GM19035 (cell line): Measurements from ENCODE around the gene VPS13D.

ENCODE experiments used
- ATAC-seq: cut with Tn5 transposase; IDR thresholded peaks from one replicate; pipeline ENCODE4 v1.9.1; 2021; ENCODE audit not compliant: unreplicated experiment

The VPS13D gene, protein sequence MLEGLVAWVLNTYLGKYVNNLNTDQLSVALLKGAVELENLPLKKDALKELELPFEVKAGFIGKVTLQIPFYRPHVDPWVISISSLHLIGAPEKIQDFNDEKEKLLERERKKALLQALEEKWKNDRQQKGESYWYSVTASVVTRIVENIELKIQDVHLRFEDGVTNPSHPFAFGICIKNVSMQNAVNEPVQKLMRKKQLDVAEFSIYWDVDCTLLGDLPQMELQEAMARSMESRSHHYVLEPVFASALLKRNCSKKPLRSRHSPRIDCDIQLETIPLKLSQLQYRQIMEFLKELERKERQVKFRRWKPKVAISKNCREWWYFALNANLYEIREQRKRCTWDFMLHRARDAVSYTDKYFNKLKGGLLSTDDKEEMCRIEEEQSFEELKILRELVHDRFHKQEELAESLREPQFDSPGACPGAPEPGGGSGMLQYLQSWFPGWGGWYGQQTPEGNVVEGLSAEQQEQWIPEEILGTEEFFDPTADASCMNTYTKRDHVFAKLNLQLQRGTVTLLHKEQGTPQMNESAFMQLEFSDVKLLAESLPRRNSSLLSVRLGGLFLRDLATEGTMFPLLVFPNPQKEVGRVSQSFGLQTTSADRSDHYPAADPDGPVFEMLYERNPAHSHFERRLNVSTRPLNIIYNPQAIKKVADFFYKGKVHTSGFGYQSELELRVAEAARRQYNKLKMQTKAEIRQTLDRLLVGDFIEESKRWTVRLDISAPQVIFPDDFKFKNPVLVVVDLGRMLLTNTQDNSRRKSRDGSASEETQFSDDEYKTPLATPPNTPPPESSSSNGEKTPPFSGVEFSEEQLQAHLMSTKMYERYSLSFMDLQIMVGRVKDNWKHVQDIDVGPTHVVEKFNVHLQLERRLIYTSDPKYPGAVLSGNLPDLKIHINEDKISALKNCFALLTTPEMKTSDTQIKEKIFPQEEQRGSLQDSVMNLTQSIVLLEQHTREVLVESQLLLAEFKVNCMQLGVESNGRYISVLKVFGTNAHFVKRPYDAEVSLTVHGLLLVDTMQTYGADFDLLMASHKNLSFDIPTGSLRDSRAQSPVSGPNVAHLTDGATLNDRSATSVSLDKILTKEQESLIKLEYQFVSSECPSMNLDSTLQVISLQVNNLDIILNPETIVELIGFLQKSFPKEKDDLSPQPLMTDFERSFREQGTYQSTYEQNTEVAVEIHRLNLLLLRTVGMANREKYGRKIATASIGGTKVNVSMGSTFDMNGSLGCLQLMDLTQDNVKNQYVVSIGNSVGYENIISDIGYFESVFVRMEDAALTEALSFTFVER (N-terminal part only)

DNA sequence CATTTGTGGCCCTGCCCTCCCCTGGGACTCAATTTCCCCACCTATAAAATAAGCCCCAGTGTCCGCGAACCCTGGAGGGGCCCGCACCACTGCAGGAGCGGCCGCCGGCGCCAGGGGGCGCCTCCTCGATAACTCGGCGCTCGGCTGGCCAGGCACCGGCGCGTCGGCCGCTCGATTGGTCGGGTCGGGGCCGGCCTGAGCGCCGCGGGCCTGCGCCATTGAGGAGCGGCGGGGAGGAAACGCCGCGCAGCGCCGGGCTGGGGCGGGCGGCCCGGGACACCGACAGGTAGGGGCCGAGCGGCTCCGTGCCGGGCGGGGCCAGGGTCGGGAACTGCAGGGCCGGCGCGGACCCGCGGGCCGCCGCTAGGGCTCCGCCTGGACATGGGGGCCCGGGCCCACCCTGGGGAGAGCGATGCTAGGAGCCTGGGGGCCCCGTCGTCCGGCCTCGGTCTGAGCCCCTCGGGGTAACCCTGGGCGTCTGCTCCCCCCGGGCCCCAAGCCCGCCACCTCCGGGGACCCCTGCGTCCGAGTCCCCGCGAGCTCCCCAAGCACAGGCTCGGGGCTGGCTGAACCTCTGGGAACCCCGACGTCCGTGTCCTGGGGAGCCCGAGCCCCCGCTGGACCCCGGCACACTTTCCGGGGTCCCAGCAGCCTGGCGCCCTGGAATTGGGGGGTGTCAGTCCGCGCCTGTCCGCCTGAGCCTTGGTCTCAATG lies at the start of gene VPS13D:
TSS of gene VPS13D (plus strand) at position 196 of the 714 bp plus-strand sequence. CDS start 4,237 bp downstream, outside the sequence.
- peak; percentile 77 for ATAC-seq

DNA sequence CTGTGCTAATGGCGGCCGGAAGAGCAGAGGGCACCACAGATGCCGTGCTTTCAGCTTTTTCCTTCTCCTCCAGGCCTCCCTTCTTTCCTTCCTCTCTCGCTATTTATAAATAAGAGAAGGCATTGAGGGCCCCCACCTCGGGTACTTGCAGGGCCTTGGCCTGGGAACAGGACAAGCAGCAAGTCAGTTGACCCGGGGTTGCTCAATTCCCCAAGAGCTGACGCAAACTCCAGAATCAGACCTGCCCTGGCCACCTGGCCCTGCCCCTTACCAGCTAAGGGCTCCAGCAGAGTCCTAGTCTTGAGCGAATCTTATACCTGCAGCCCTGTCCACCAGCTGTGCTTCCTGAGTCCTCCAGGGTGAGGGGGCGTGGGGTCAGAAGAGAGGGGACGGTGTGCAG lies 49.5 kb upstream of the VPS13D start:
- no peak for ATAC-seq

DNA sequence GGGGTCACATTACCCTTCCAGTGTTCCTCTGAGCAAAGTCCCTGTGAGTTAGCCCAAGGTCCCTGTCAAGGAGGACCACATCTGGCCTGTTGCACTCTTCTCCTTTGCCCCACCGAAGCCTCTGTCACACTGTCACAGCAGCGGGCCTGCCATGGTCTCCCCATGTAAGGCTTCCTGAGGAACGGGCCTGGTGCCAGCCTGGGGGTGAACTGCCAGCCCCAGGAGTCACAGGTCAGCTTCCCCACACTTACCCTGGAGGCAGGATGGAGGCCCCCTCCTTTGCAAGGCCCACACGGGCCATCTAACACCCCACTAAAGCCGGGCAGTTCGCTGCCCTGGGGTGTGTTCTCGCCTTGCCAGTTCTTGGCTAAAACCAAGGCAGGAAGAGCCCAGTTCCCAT lies 48.9 kb upstream of the VPS13D start:
- no peak for ATAC-seq

DNA sequence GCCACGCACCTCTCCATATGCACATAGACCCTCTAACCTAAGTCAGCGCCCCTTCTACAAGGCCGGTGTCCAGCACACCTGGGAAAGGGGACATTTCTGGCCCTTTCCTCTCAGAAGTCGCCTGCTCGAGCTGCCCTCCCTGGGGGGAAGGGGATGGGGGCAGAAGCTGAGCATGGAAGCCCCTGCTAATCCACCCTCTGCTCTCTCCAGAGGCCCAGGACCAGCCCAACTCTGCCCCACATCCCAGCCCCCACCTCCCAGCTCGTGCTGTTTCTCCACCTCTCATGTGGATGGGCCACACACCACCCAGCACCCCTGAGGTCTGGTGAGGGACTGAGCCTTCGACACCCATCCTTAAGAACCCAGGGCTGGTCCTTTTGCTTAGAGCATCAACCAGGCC lies 48.3 kb upstream of the VPS13D start:
- ATAC-seq, result no peak

DNA sequence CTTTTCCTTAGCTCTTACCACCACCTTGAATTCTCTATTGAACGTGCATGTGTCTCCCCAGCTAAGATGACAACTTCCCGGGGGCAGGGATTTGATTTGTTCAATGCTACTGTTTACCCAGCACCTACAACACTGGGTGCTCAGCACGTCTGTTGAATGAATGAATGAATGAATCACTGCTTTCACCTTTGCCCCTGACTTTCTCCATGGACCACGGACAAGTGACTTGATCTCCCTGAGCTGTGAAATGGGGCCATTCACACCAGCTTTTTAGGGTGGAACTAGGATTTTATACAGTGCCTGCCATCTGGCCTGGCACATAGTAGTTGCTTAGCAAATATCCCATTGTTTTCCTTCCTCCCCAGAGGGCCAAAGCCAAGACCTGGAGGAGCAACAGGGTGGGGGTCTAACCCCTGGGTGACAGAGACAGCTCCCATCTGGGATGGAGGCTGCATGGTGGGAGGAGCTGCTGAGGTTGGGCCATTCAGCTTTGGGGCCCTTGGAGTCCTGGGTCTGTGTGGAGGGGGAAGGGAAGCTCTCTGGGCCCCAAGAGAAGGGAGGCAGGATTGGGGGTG lies 47.3 kb upstream of the VPS13D start:
- ATAC-seq, result no peak

DNA sequence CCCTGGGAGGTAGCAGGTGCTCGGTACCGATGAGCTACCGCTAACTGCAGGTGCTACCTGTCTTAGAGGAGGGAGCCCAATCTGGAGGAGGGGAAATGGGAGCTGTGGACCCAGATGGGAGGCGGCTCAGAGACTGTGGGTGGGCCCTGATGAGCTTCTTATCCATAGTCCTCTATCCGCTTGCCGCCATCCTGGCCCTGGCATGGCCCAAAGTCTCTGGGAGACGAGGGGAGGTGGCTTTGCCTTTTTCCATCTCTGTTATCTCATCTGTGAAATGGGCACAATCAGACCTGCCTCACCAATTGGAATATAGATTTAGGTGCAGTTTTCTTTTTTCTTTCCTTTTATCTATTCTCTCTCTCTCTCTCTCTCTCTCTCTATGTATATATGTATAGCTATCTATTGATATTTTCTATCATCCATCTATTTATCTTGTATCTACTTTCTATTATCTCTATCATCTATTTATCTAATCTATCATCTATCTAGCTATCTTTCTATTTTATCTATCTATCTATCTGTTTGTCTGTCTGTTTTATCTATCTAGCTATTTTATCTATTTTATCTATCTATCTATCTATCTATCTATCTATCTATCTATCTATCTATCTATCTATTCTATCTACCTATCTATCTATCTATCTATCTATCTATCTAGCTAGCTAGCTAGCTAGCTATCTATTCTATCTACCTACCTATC lies 46.6 kb upstream of the VPS13D start:
- ATAC-seq, result no peak

DNA sequence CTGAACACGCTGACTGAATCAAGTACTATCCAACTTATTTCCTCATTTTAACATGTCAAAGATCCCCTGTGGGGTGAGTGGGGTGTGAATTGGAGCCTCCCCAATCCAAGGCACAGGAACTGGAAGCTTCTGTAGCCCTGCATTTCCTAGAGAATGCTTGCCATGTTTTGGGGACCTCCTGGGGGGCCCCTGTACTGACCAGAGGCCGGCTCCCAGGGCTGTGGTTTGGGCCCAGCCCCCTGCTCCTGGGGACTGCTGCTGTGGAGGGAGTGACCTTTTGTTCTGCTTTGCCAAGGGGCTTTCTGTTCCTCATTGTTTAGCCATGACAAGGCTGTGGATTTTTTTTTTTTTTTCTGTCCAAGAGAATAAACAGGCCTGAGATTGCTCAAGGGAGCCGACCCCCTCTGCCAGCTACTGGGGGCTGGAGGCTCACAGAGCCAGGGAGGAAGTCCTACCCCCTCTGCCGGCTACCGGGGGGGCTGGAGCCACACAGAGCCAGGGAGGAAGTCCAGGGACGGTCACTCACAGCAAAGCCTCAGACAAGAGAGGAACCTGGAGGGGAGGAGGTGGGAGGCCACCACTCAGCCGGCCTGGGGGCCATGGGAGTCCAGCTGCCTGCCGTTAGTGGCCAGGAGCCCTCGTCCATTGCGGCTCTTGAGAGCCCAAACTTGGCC lies 45.7 kb upstream of the VPS13D start:
- ATAC-seq, result no peak

DNA sequence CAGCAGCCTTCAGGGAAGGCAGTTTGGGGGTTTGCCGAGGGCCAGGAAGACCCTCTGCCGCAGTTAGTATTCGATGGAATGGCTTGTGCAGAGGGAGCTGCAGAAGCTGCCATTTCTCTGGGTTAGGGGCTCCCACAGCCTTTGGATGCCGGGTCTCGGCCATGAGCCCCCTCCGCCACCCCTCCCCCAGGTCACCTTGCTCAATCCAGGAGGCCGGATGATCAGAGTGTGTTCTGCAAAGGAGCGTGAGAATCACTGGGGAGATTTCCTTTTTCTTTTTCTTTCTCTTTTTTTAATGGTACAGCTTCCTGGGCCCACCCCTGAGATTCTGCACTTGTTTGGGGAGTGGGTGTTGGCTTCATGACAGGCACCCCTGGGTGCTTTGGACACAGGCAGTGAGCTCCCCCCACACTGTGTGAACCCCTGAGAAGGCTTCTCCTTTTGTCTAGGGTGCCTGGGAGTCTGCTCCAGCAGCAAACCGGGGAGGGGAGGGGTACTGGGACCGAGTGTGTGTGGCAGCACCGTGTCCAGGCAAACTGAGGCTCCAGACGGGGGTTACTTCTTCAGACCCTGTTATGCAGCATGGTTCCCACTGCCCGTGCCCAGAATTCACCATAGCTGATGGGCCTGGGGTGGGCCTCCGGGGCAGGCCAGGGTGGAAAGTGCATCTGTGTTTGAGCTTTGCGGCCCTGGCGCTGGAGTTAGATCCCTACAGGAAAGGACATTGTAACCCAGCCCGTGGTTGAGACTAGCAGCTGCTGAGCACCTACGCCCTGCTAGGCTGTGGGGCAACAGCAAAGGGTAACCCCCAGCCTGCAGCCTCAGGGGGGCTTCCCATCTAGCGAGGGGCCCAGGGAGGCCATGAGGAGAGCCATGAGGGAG lies 44.6 kb upstream of the VPS13D start:
- no peak for ATAC-seq

DNA sequence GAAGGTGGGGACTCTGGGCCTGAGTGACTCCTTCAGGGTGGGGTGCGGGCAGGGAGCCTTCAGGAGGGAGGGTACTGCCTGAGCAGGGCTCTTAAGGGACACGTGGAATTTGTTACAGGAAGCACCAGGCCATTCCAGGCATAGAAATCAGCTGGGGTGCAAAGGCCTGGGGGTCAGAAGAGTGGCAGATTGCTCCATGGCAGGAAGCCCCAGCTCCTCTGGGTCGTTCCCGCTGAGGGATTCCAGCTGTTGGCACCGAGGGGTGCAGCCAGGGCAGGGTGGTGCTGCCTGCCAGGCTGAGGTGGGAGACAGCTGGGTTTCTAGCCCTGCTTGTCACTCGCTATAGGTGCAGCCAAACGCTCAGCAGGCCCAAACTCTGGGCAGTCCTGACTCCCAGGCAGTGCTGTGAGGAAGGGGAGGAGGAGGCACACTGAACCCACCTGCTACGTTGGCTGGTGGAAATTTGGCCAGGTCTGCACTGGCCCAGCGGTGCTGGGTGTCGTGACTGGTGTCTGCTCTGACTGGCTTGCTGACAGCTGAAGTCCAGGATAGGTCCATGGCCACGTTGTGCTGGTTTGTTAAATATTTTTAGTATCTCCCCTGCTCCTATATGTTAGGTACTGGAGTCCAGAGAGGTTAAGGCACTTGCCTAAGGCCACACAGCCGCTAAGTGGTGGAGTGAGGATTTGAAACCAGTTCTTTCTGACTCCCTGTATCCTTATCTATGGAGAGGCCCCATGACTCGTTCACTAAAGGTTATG lies 43.7 kb upstream of the VPS13D start:
- ATAC-seq, result no peak

DNA sequence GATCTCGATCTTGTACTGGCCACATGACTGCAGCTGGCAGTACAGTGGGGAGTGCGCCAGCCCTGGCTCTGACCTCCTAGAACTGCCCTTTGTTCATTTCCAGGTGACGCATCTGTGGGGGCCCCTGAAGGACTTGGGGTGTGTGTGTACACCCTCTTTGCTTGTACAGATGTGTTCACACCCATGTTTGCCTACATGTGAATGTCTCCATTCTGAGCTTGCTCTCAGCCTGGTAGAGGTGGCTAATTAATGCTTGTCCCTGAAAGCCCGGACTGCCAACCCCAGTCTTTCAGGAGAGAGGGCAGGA lies 43.2 kb upstream of the VPS13D start:
- no peak for ATAC-seq

DNA sequence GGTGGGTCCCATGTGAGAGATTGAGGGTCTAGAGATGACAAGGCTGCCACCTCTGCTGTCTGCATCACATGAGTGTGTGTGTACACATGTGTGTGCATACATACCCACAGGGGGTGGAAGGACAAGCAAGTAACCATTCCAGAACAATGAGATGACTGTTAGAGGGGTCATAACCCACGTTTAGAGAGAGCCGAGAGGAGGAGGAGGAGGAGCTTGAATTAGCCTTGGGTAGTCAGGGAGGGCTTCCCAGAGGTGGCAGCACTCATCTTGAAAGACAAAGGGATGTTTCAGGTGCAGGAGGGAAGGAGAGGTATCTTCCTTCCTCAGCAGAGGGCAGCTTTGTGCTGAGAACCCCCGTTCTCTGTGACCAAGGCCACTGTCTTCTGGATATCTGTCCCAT lies 41.7 kb upstream of the VPS13D start:
- ATAC-seq, result no peak

DNA sequence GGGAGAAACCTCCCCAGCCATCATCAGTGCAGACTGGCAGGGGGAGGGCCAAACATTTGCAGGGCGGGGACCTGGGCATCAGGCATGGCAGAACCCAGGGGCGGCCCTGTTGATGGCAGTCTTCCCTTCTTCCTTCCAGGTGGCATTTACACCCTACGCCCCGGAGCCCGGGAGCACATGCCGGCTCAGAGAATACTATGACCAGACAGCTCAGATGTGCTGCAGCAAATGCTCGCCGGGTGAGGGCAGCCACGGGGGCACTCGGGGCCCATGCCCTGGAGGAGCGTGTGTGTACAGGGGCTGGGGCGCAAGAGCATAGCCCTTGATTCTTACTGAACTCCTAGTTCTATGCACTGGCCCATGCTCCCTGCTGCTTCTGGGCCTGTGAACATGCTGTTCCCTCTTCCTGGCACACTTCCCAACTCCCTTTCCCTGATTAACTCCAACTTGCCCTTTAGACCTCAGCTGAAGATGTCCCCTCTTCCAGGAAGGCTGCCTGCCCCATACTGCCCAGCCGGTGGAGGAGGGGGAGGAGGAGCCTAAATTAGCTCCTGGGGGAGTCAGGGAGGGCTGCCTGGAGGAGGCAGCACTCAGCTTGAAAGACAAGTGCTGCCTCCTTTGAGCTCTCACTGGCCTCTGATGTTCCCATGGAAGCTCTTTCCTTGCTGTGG lies 41.0 kb upstream of the VPS13D start:
- no peak for ATAC-seq

DNA sequence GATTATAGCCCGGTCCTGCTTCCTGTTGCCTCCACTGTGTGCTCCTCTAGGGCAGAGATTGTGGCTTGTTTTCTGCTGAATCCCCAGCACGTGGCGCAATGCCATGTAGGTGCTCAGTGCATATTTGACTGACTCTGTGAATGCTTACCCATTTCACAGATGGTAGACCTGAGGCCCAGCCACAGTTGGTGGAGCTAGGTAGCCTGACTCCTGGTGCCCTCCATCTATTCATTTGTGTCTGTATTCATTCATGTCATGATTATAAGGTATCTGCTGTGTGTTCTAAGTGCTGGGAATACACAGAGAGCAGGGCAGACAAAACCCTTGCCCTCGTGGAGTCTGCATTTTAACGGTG lies 40.5 kb upstream of the VPS13D start:
- ATAC-seq, result no peak

DNA sequence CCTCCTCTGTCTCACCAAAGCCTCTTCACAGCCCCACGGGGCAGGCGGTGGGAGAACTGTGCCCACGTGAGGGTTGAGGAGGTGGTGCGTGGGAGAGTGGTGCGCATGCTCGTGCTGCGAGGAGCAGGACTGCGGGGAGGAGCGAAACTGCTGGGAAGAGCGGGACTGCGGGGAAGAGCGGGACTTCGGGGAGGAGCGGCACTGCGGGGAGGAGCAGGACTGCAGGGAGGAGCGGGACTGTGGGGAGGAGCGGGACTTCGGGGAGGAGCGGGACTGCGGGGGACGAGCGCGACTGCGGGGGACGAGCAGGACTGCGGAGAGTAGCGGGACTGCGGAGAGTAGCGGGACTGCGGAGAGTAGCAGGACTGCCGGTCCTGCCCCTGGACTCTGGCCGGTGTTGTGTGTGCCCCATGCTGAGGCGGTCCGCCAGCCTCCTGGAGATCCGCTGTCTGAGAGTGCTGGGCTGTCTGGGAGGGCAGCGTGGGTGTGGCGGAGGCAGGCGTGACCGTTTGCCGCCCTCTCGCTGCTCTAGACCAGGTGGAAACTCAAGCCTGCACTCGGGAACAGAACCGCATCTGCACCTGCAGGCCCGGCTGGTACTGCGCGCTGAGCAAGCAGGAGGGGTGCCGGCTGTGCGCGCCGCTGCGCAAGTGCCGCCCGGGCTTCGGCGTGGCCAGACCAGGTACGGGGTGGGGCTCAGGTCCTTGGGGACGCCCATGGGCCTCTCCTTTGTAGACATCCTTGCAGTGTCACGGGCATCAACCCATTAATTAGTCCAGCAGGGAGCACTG lies 38.4 kb upstream of the VPS13D start:
- ATAC-seq, result no peak

DNA sequence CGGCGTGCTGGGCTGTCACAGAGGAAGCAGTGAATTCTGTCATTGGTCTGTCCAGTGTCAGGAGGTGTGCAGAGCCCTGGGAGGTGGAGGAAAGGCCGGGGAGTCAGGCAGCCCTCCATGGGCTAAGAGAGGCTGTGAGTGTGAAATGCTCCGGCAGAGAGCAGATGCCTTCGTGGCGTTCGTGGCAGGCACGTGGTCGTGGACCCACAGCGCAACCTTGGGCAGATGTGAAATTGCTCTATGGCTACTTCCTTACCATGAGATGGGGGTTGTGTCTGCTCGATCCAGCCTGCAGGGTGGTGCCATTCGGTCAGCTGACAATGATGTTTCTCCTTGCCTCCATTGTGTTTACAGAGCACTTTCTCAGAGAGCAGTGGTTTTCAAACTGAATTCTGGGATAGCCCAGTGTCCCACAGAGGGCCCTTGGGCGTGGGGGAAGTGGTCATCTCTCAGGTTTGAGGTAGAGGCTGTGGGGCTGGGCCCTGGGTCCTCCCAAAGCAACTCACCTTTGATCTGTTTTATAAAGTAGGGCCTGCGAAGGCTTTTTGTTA lies 35.1 kb upstream of the VPS13D start:
- ATAC-seq, result no peak

DNA sequence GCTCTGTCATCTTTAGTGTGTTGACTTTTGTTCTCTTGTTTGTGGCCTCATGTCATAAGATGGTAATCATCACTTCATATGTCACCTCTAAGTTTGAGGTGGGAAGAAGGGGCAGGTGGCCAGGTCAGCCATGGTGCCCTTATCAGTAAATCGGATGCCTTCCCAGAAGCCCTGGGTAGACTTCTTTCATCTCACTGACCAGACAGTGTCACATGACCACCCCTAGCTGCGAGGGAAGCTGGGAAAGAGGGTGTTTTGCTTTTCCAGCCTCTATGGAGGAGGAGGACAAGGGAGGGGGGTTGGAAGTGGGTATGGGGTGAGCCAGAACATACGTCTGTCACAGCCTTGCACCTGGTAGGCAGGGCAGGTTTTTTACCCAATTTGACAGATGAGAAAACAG lies 34.4 kb upstream of the VPS13D start:
- ATAC-seq, result no peak
